Testis (tissue), 2 donors: ENCODE results near the gene YPEL4.

Experiments used
- POLR2A ChIP-seq: fragments of 450-650 bp; IDR thresholded peaks from one replicate; pipeline ENCODE4 v1.6.1; 2017; ENCODE audit warnings: antibody characterized with exemption, mild to moderate bottlenecking, moderate library complexity
- TF ChIP-seq, protein P1 (sequence below), 3 experiments: fragments of 450-650 bp in 2 of 3; fragments of 200-600 bp in 1 of 3; sonication (generic) in 1 of 3; IDR thresholded peaks; one replicate each; pipeline ENCODE4 v1.5.1; 2016 to 2019; ENCODE audit warnings: antibody characterized with exemption in 3 of 3, mild to moderate bottlenecking in 2 of 3, moderate library complexity in 1 of 3

DNA sequence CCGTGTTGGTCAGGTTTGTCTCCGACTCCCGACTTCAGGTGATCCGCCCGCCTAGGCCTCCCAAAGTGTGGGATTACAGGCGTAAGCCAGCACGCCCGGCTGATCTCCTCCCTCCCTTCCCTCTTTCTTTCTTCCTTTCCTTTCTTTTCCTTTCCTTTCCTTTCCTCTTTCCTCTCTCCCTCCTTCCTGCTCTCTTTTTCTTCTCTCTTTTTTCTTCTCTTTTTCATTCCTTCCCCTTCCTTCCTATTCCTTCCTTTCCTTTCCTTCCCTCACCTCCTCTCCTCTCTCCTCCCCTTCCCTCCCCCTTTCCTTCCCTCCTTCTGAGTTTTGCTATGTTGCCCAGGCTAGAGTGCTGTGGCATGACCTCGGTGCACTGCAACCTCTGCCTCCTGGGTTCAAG lies 14.3 kb upstream of the YPEL4 start:
- TF ChIP-seq, protein P1, sequence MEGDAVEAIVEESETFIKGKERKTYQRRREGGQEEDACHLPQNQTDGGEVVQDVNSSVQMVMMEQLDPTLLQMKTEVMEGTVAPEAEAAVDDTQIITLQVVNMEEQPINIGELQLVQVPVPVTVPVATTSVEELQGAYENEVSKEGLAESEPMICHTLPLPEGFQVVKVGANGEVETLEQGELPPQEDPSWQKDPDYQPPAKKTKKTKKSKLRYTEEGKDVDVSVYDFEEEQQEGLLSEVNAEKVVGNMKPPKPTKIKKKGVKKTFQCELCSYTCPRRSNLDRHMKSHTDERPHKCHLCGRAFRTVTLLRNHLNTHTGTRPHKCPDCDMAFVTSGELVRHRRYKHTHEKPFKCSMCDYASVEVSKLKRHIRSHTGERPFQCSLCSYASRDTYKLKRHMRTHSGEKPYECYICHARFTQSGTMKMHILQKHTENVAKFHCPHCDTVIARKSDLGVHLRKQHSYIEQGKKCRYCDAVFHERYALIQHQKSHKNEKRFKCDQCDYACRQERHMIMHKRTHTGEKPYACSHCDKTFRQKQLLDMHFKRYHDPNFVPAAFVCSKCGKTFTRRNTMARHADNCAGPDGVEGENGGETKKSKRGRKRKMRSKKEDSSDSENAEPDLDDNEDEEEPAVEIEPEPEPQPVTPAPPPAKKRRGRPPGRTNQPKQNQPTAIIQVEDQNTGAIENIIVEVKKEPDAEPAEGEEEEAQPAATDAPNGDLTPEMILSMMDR (IDR thresholded peaks at IDR 0.05): no peak
- TF ChIP-seq POLR2A: no peak
